H9 (cell line): Measurements from ENCODE around the gene SMAD7. TPM values are rescaled to one million over a fixed set of nuclear protein-coding genes. Genes with fewer than 3 reads are reported as not detected.

Source experiments
- DNase-seq: peaks from one replicate; pipeline ENCODE4 v3.0.0-alpha.2; 2017
- H2AFZ ChIP-seq: one replicate; pipeline ENCODE4 v1.6.1; 2013; ENCODE audit warnings: mild to moderate bottlenecking, low read length, control low read depth, moderate library complexity
- H2AK5ac ChIP-seq: 2 replicates; pipeline ENCODE4 v1.6.1; 2013; ENCODE audit warnings: low read length, control low read depth, mixed read lengths; ENCODE audit not compliant: insufficient read length
- H2BK120ac ChIP-seq: one replicate; pipeline ENCODE4 v1.6.1; 2013; ENCODE audit warnings: low read depth, mild to moderate bottlenecking, low read length, control low read depth, inconsistent platforms; ENCODE audit not compliant: poor library complexity, severe bottlenecking
- H2BK12ac ChIP-seq: 2 replicates; pipeline ENCODE4 v1.6.1; 2013; ENCODE audit warnings: low read length, control low read depth, mixed read lengths, low read depth; ENCODE audit not compliant: insufficient read length
- H2BK15ac ChIP-seq: 2 replicates; pipeline ENCODE4 v1.6.1; 2013; ENCODE audit warnings: low read depth, low read length, control low read depth
- H2BK20ac ChIP-seq: one replicate; pipeline ENCODE4 v1.6.1; 2013; ENCODE audit warnings: low read depth, mild to moderate bottlenecking, low read length, control low read depth, inconsistent platforms; ENCODE audit not compliant: poor library complexity, severe bottlenecking
- H2BK5ac ChIP-seq: 2 replicates; pipeline ENCODE4 v1.6.1; 2013; ENCODE audit warnings: low read length, control low read depth, mixed read lengths; ENCODE audit not compliant: insufficient read length
- H3K14ac ChIP-seq: 2 replicates; pipeline ENCODE4 v1.6.1; 2013; ENCODE audit warnings: low read length, control low read depth; ENCODE audit not compliant: insufficient read depth
- H3K18ac ChIP-seq: 2 replicates; pipeline ENCODE4 v1.6.1; 2013; ENCODE audit warnings: low read depth, mild to moderate bottlenecking, mixed read lengths, low read length, control low read depth; ENCODE audit not compliant: insufficient read length
- H3K23ac ChIP-seq: 2 replicates; pipeline ENCODE4 v1.6.1; 2013; ENCODE audit warnings: low read length, control low read depth, mixed read lengths, low read depth; ENCODE audit not compliant: insufficient read length
- H3K23me2 ChIP-seq: 2 replicates; pipeline ENCODE4 v1.6.1; 2013; ENCODE audit warnings: low read depth, mild to moderate bottlenecking, mixed read lengths, low read length, control low read depth; ENCODE audit not compliant: insufficient read length, poor library complexity, severe bottlenecking
- H3K27ac ChIP-seq: 2 replicates; pipeline ENCODE4 v1.5.1; 2013; ENCODE audit warnings: low read length, control low read depth, mixed read lengths, low read depth; ENCODE audit not compliant: insufficient read length
- H3K27me3 ChIP-seq: 2 replicates; pipeline ENCODE4 v1.6.1; 2013; ENCODE audit warnings: low read length, control low read depth, inconsistent platforms; ENCODE audit not compliant: insufficient read depth
- H3K4ac ChIP-seq: 2 replicates; pipeline ENCODE4 v1.6.1; 2013; ENCODE audit warnings: low read depth, mild to moderate bottlenecking, control low read depth, inconsistent platforms, low read length, moderate library complexity
- H3K4me1 ChIP-seq: 2 replicates; pipeline ENCODE4 v1.6.1; 2013; ENCODE audit warnings: low read length, control low read depth, inconsistent platforms; ENCODE audit not compliant: insufficient read depth
- H3K4me2 ChIP-seq: 2 replicates; pipeline ENCODE4 v1.6.1; 2013; ENCODE audit warnings: low read length, control low read depth, mixed read lengths; ENCODE audit not compliant: insufficient read length, insufficient read depth
- H3K56ac ChIP-seq: 2 replicates; pipeline ENCODE4 v1.6.1; 2013; ENCODE audit warnings: low read depth, mild to moderate bottlenecking, mixed read lengths, low read length, control low read depth; ENCODE audit not compliant: insufficient read length
- H3K79me1 ChIP-seq: 2 replicates; pipeline ENCODE4 v1.6.1; 2013; ENCODE audit warnings: low read depth, mild to moderate bottlenecking, moderate library complexity, low read length, control low read depth, inconsistent platforms; ENCODE audit not compliant: insufficient read depth, poor library complexity, severe bottlenecking
- H3K79me2 ChIP-seq: 2 replicates; pipeline ENCODE4 v1.6.1; 2013; ENCODE audit warnings: low read length, control low read depth, inconsistent platforms; ENCODE audit not compliant: insufficient read depth
- H3K9ac ChIP-seq: 2 replicates; pipeline ENCODE4 v1.6.1; 2013; ENCODE audit warnings: low read length, control low read depth, mixed read lengths; ENCODE audit not compliant: insufficient read length; ENCODE audit errors: extremely low read depth
- H3K9me3 ChIP-seq: one replicate; pipeline ENCODE4 v1.6.1; 2013; ENCODE audit warnings: low read depth, low read length, inconsistent platforms; ENCODE audit not compliant: control insufficient read depth
- H3T11ph ChIP-seq: one replicate; pipeline ENCODE4 v1.6.1; 2013; ENCODE audit warnings: mild to moderate bottlenecking, low read length, control low read depth, inconsistent platforms
- H4K20me1 ChIP-seq: one replicate; pipeline ENCODE4 v1.6.1; 2013; ENCODE audit not compliant: control insufficient read depth, insufficient read length, insufficient read depth
- H4K5ac ChIP-seq: 2 replicates; pipeline ENCODE4 v1.6.1; 2013; ENCODE audit warnings: low read depth, mild to moderate bottlenecking, mixed read lengths, low read length, control low read depth; ENCODE audit not compliant: insufficient read length
- H4K8ac ChIP-seq: replicated peaks from 2 replicates; pipeline ENCODE4 v1.6.1; 2013; ENCODE audit warnings: low read length, control low read depth, mixed read lengths, low read depth; ENCODE audit not compliant: insufficient read length
- H4K91ac ChIP-seq: 2 replicates; pipeline ENCODE4 v1.6.1; 2013; ENCODE audit warnings: low read depth, mild to moderate bottlenecking, moderate library complexity, mixed read lengths, low read length, control low read depth; ENCODE audit not compliant: insufficient read length
- H3K27ac Mint-ChIP-seq, 3 experiments: 2 replicates in 2 of 3; 3 replicates in 1 of 3; pipeline ENCODE4 v1.8.0; 2020 to 2021; ENCODE audit warnings: mixed read lengths in 3 of 3, mild to moderate bottlenecking in 1 of 3, moderate library complexity in 1 of 3
- H3K27me3 Mint-ChIP-seq: 2 replicates; pipeline ENCODE4 v1.8.0; 2021; ENCODE audit warnings: low read depth, mild to moderate bottlenecking, moderate library complexity, mixed read lengths
- H3K36me3 Mint-ChIP-seq, 3 experiments: 2 replicates in 2 of 3; 3 replicates in 1 of 3; pipeline ENCODE4 v1.8.0; 2020 to 2021; ENCODE audit warnings: low read depth in 3 of 3, mixed read lengths in 3 of 3; ENCODE audit not compliant: insufficient read depth in 1 of 3
- H3K4me1 Mint-ChIP-seq, 2 experiments: 2 replicates each; pipeline ENCODE4 v1.8.0; 2020; ENCODE audit warnings: mixed read lengths in 2 of 2
- H3K4me3 Mint-ChIP-seq, 2 experiments: 2 replicates in 1 of 2; 3 replicates in 1 of 2; pipeline ENCODE4 v1.8.0; 2020 to 2021; ENCODE audit warnings: mild to moderate bottlenecking in 2 of 2, mixed read lengths in 2 of 2, moderate library complexity in 1 of 2
- H3K9me3 Mint-ChIP-seq, 2 experiments: 2 replicates in 1 of 2; 3 replicates in 1 of 2; pipeline ENCODE4 v1.8.0; 2020; ENCODE audit warnings: mild to moderate bottlenecking in 2 of 2, mixed read lengths in 2 of 2, moderate library complexity in 1 of 2
- CTCF ChIP-seq: fragments of 200-600 bp; sonication (generic); conservative IDR thresholded peaks from 3 replicates; pipeline ENCODE4 v1.8.0; 2021; ENCODE audit warnings: antibody characterized with exemption, mild to moderate bottlenecking
- WGBS: extraction: QIAGEN DNeasy Blood & Tissue Kit; methylation state at CpG from one replicate; pipeline ENCODE4 v1.1.7; 2013; ENCODE audit warnings: missing lambda C conversion rate, low lambda C conversion rate, mixed read lengths; ENCODE audit not compliant: insufficient read length; ENCODE audit errors: extremely low coverage; 5-methylcytosine and 5-hydroxymethylcytosine counted together
- total RNA-seq: library from RNA; stranded (reverse); gene quantifications from 2 replicates; pipeline ENCODE4 v1.2.1, GENCODE V29; 2021

The SMAD7 gene
- total RNA-seq, 1 experiment from 2014 or later, result 27.7 TPM

DNA sequence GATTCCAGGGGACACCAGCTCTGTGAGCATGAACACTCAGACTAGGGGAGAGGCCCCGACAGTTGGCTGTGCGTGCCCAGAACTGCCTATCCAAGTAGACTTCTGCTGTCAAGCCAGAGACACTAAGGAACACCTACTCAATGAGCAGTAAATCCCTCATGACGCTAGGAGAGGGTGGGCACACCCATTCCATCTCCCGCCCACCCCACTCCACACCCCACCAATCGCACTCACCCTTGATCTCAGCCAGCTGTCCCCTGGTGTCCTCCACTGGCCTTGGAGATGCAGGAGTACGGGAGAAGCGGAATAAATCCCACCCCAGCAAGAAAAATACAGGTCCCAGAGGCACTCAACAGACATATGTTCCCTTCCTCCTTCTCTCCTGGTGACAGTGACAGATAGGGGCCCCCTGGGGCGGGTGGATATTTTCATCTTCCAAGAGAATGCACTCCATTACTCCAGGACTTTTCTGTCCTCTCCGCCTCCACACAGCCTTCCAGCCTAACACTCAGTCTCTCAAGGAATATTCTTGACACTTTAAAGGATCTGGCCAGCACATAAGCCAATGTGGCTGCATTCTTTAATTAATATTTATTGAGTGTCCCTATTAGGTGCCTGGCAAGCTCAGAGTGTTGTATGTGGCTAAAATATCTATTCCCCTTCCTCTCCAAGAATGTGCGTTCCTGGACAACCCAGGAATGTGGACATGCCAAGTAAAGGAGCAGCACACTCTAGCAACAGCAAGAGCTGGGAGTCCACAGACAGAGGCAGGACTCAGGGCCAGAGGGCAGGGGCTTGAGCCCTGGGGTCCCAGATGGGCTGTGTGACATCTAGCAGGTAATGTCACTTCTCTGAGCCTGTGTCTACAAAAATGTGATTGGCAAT is 13.1 kb upstream of the SMAD7 start:
- no peak overlapping the region for H3K18ac ChIP-seq
- no peak overlapping the region for H2BK120ac ChIP-seq
- H3K23me2 ChIP-seq, result peaks cover 3% of the 10 kb centered on the region
- H4K5ac ChIP-seq, result no peak overlapping the region
- no peak overlapping the region for H3K4ac ChIP-seq
- no peak overlapping the region for H2BK12ac ChIP-seq
- H3K9me3 Mint-ChIP-seq, result peaks cover 2 to 6% of the 10 kb centered on the region in 2 experiments; a peak in 3 of 5 replicates
- DNase-seq, result no peak
- H3K27ac Mint-ChIP-seq, result peak overlapping the region in 1 of 3 experiments; percentile 31; a peak in 2 of 7 replicates
- no peak overlapping the region for H2AFZ ChIP-seq
- peaks cover 0 to 2% (median 0%) of the 10 kb centered on the region in 3 experiments; a peak in 2 of 7 replicates for H3K36me3 Mint-ChIP-seq
- H3K4me1 ChIP-seq, result peaks cover 25% of the 10 kb centered on the region
- no peak overlapping the region; a peak in 1 of 5 replicates for H3K4me3 Mint-ChIP-seq
- no peaks in the 10 kb centered on the region for H3K27me3 ChIP-seq
- no peaks in the 10 kb centered on the region for H3K9me3 ChIP-seq
- H3K27me3 Mint-ChIP-seq, result peaks cover 6% of the 10 kb centered on the region
- no peak overlapping the region for H2BK20ac ChIP-seq
- no peak overlapping the region for H3K4me2 ChIP-seq
- no peaks in the 10 kb centered on the region for H3K79me1 ChIP-seq
- H2BK5ac ChIP-seq, result no peak overlapping the region
- H2AK5ac ChIP-seq, result no peak overlapping the region
- no peak overlapping the region for H3T11ph ChIP-seq
- H3K9ac ChIP-seq, result no peak overlapping the region
- no peak overlapping the region for H4K8ac ChIP-seq
- no peak overlapping the region for H2BK15ac ChIP-seq
- no peak overlapping the region for H3K14ac ChIP-seq
- no peak overlapping the region for H3K56ac ChIP-seq
- no peaks in the 10 kb centered on the region; the same call in 1 of the 2 replicates for H3K79me2 ChIP-seq
- no CpG with 5 or more reads among the region's 10 CpGs for WGBS
- H4K20me1 ChIP-seq, result no peaks in the 10 kb centered on the region
- no peak overlapping the region for H3K23ac ChIP-seq
- peaks cover 58 to 59% of the 10 kb centered on the region in 2 experiments for H3K4me1 Mint-ChIP-seq
- no peak overlapping the region for H4K91ac ChIP-seq
- TF ChIP-seq CTCF, result no peak
- no peak overlapping the region for H3K27ac ChIP-seq
